GM08714 (cell line): ENCODE measurements around the gene HCN3.

Experiments used
- H3K4me3 ChIP-seq: fragments of 200-500 bp; sonication (Bioruptor generic); 2 replicates; pipeline ENCODE4 v1.5.1; 2014; ENCODE audit warnings: mild to moderate bottlenecking, low read length, inconsistent platforms
- ZNF274 ChIP-seq: IDR thresholded peaks from 2 replicates; pipeline ENCODE4 v1.6.1; 2012; ENCODE audit warnings: mild to moderate bottlenecking, low read depth, low read length

The HCN3 gene

DNA sequence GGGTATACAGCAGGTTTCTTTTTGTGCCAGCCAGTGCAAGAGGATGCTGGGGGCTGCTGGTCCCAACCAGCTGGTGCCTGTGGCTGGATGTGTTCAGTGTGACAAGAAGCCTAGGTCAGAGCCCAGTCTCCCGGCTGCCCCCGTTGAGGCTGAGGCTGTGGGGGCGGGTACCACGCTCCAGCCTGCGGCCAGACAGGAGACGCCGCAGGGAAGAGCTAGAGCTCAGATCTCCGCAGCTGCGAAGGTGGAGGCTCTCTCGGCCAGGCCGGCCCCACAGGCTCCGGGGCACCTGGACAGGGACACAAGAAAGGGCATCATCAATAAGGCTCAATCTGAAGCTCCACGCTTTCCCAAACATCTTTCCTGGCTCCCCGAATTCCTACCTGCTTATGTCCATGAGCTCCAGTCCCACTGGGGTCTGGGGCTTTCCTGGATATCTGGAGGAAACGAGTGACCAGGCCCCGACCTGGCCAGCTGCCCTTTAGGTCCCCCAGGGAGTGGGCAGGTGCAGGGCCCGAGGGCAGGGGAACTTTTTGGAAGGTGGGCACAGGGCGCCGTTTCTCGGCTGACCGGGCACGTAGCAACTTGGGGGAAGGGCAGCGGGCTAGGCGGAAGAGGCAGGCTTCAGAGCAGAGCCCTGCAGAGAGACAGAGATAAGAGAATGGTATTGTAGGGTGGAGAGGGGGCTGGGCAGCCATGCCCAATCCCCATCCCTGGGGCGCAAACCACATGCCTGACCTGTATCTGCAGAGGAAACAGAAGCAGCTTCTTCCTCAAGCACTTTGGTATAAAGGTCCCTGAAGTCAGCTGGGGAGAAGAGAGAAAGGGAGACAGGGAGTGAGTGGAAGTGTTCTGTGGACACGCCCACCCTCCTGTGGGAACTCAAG, 29.4 kb upstream of the HCN3 start:
- TF ChIP-seq ZNF274 = no peak
- H3K4me3 ChIP-seq = no peak overlapping the region

DNA sequence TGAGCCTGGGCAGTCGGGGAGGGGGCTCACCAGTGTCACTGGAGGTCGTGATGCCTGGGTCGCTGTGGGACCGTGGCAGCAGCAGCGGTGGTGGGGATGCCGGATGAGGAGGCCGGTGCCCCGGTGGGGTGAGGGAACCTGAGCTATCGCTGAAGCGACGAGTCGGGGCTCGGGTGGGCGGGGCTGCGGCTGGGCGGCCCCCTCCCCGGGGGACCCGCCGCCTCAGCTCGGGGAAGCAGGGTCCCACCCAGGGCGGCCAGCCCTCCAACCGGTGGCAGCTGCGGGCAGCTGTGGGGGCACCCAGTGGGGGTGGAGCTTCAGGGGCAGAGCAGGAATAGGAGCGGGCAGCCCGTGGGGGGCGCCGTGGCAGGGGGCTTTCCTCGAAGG, 27.0 kb upstream of the HCN3 start:
- no peak for TF ChIP-seq ZNF274
- H3K4me3 ChIP-seq = peak overlapping the region; percentile 59; the same call in 1 of the 2 replicates

DNA sequence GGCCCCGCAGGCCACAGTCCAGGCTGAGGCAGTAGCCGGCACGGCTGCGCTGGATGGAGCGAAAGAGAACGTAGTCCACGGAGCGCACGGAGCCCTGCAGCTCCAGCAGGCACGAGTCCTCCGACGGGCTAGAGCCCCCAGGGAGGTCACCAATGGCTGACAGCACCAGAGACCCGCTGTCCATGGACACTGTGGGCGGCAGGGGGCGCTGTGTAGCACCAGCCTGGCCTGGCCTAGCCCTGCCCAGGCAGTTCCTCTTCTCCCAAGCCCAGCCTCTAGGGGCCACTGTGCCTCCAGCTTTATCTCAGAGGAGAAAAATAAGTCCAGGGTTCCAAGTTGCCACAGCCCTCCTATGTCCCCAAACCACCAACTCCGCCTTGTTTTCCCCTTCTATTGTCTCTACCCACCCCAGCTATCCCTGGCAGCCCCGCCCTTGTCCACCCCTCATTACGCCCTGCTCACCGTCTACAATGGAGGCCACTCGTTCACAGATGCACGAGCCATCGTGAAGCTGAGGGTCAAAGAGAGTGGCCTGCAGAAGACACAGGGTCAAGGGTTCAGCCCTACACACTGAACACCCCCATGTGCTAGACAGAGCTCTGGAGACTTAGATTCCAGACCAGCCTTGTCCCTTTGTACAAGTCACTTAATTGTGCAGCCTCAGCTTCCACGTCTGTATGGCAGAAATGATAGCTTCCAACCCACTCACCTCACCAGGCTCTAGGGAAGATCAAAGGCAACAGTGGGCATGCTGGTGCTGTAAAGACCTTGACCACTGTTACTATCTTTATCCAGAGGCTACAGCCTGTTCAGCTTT, 26.4 kb upstream of the HCN3 start:
- H3K4me3 ChIP-seq = peak overlapping the region; percentile 59; the same call in 1 of the 2 replicates
- TF ChIP-seq ZNF274 = no peak

DNA sequence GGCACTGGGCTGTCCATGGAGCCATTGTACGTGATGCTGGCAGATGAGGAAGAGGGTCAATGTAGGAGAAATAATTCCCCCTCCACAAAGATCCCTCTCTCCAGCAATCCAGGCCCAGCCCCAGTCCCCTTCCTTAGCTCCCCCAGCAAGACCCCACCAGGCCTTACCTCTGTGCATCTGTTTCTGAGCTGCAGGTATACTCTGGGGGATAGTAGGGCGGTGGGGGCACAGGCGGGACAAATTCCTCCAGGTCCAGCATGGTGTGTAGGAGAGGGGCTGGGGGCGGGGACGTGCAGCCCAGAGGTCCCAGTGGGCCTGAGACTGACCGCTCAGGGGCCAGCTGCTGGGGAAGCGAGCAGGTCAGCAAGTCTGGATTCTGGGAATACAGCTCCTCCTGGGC, 25.7 kb upstream of the HCN3 start:
- TF ChIP-seq ZNF274 = no peak
- H3K4me3 ChIP-seq = no peak overlapping the region

DNA sequence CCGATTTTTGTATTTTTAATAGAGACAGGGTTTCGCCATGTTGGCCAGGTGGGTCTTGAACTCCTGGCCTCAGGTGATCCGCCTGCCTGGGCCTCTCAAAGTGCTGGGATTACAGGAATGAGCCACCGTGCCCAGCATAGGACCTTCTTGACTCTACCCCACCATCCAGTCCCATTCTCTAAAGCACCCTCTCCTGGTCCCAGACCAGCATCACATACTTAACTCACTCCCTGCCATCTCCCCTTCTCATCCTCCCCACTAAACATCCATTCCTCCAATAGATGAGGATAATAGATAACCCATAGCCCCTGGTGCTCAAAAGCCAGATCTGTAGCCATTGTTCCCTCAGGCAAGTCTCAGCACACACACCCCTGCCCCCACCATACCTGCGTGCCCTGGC, 24.1 kb upstream of the HCN3 start:
- TF ChIP-seq ZNF274 = no peak
- no peak overlapping the region for H3K4me3 ChIP-seq

DNA sequence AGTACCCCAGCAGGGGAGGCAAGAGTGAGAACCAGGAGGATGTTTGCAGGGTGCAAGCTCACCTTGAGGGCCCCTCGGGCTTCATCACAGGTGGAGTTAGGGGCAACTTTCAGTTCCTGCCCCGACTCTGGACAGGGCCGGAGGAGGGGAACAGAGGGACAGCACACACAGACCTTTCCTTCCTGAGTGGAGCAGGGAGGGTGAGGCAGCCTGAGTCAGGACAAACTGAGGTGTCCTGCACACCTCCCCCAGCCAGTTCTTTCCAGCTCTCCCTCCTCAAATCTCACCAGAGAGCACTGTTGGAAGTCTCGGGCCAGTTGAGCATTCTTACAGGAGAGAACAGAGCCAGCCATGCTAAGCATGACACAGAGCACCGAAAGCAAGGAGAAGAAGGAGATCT, 23.5 kb upstream of the HCN3 start:
- no peak for TF ChIP-seq ZNF274
- H3K4me3 ChIP-seq = no peak overlapping the region; the same call in 1 of the 2 replicates

DNA sequence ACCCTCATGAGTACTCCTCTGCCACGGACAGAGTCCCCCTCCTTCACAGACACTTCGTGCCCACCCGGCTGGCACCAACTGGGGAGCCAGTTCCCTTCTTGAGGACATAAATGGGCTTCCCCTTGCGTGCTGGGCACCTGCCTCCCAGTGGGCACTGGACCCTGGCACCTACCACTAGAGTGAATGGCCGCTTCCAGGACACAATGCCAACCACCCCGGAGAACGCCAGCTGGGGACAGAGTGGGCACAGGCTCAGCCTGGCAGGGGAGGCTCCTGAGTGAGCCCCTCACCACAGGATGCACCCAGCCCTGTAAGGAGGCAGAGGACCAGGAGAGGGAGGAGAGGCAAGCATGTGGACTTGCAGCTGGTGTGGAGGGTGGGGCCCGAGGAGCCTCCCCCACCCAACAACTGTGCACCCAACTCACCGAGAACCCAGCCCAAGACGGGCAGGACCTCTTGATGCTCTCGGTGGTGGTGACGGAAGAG, 23.0 kb upstream of the HCN3 start:
- peak overlapping the region; percentile 89 for H3K4me3 ChIP-seq
- TF ChIP-seq ZNF274 = no peak

DNA sequence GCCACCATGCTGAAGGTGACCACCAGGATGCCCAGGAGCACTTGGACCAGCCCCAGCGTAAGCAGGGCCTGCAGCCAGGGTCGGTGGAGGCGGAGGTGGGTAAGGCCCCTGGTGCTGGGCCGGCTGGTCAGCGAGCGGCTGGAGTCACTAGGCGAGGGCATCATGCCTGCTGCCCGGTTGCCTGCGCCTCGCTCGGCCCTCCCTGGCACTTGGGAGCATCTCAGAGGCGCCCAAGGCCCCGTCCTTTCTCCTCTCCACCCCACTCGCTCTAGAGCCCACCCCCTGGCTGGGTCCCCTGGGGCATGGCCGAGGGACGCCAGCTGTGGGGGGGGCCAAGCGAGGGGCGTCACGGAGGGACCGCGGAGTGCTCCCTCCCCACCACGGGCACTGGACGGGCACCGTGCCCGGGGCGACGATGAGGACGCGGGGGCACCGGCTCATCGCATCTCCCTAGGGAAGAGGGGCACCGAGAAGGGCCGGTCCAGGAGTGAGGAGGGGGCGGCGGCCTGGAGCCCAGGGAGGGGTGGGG, 22.5 kb upstream of the HCN3 start:
- H3K4me3 ChIP-seq = peak overlapping the region; percentile 89
- TF ChIP-seq ZNF274 = no peak

DNA sequence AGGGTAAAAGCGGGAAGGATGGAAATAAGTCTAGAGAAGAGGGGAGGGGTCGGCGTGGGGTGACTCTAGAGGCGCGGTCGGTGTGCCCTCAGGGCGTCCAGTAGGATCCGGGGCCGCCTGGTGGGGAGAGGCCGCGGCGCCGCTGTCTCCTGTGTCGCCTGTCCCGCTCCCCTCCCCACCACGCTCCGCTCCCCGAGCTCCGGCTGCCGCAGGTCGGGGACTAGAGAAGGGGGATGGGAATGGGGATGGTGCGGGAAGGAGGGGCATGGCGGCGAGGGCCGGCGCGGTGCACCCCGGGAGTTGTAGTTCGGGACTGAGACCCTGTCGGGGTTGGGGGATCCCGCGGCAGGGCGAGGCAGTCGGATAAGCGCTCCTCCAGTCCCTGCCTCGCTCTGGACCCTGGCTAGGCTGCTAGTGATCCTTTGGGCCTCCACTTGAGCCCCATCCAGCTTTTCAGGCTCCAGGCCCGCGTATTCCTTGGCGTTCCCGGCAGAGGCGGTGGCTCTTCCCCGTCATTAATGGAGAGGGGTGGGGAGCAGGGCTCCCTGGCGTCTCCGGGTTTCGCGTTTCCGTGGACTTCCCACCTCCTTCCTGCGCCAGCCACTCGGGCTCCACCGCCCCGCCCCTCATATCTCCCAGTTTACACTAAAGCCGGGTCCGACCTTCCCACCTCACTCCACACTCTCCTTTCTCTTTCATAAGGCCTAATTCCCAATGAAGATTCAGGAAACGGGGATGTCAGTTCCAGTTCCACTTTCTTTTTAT, 21.8 kb upstream of the HCN3 start, which contains the start of gene ENTREP3:
Gene ENTREP3, minus strand, starts transcription at position 241 of the 765 bp plus-strand sequence. CDS start 606 bp downstream, outside the sequence.
- H3K4me3 ChIP-seq = peak within 1 kb of the TSS; percentile 89
- no peak for TF ChIP-seq ZNF274

DNA sequence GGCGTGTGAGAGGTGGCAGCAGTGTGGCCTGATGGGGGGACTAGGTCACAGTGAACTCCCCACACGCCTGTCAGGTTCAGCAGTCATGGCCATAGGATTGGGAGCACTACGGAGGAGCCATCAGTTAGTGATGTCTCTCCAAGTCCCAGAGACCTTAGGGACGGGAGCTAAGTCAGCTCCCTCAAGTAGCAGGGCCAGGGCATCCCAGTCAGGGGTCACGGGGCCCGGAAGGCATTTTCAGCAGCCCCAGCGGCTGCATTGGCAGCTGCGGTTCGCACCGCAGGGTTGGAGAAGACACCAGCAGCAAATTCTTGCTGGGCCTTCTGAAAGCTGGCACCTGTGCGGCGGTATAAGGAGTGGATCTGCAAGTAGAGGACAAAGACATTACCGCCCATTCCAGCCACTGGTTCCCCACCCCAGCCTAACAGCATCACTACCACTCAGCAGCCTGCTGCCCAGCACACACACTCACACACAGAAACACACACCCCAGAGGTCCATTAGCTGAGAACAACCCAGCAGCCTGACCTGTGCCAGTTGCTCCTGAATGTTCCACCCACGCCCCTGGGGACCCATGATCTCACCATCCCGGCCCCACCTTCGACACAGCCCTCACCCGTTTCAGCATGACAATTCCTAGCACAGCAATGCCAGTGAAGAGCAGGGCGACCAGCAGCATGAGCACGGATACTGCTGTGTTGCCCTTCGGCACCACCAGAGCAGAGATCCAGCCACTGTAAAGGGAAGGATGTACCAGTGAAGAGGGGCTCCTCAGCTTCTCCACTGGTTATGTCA, 21.0 kb upstream of the HCN3 start:
- no peak for TF ChIP-seq ZNF274
- H3K4me3 ChIP-seq = no peak overlapping the region; the same call in 1 of the 2 replicates

DNA sequence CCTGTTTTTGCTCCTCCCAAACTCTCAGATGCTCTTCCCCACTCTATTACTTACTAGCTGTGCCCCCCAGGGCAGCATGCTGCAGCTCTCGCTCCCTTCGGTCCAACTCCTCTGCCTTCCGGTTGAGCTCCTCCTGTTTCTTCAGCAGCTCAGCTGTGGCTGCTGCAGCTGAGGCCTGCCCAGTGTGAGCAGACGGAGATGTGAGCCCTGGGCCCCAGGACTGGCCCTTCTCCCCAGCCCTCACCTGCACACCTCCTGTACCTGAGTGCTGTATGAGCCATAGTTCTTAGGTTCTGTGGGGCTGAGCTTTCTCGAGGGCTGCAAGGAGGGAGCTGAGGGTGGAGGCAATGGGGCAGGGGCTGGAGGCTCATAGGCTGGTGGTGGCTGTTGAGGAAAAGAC, 17.0 kb upstream of the HCN3 start:
- no peak for TF ChIP-seq ZNF274
- no peak overlapping the region for H3K4me3 ChIP-seq

DNA sequence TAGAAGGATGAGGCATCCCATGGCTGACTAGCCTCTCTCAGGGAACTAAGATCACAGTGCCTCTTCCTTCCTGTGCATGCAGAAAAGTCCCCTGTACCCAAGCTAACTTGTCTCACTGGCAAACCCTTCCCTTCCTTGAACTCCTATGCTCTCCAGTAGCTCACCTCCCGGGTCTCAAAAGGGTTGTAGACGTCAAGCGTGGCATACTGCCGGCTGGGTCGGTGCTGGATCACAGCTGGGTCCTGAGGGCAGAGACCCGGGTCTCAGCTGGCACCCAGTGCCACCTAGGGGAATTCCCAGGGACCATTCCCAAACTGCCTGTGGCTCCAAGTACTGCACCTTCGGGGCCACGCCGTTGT, 15.8 kb upstream of the HCN3 start:
- peak overlapping the region; percentile 82 for H3K4me3 ChIP-seq
- no peak for TF ChIP-seq ZNF274
